ENCODE measurements around the gene KLHL28.

KLHL28 gene

DNA sequence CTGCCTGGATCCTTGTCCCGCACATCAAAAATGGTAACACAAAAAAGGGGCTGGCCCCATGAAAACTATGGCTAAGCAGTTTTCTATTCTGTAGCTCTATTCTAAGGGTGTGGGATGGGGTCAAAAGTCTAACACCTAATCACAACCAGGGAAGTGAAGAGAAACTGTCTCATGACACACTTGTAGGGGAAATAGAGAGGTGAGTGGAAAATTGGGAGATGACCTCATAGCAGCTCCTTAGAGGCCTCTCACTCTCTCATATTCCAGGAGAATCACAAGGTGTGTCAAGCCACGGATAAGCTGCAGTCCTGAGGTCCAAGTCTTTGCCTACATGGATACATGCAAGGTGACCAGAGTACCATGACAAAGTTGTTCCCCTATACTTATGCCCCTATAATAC lies 10.7 kb downstream of the KLHL28 start:
- no peak overlapping the region for H3K27ac Mint-ChIP-seq
- H3K4me3 Mint-ChIP-seq, result no peak overlapping the region
- H3K9me3 Mint-ChIP-seq, result peaks cover 6% of the 10 kb centered on the region
- peaks cover 32% of the 10 kb centered on the region for H3K36me3 Mint-ChIP-seq (ENCODE audit: low read depth)
- DNase-seq (ENCODE audit: low spot score), result no peak
- H3K27me3 Mint-ChIP-seq (ENCODE audit: low read depth), result no peaks in the 10 kb centered on the region
- peaks cover 9% of the 10 kb centered on the region for H3K4me1 Mint-ChIP-seq (ENCODE audit: low read depth)

DNA sequence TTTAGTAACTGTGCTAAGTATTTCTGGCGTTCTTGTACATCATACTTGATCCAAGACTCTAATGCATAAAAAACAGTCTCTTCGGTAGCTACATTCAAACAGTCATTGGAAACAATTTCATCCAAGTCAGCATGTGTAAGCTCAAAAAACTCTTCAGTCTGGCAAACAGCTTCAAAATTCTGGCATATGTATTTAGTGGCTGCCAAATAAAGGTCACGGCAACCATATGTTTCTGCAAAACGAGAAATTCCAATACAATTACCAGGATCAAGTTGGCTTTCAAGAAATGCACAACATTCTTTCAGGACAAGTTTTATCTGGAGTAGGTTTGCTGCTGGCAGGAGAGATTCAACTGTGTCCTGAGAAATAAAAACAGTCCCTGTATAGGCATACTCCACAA lies 16.5 kb downstream of the KLHL28 start:
- Mint-ChIP-seq H3K4me1 (ENCODE audit: low read depth) (peaks cover 21% of the 10 kb centered on the region), H3K27ac (no peak overlapping the region)

DNA sequence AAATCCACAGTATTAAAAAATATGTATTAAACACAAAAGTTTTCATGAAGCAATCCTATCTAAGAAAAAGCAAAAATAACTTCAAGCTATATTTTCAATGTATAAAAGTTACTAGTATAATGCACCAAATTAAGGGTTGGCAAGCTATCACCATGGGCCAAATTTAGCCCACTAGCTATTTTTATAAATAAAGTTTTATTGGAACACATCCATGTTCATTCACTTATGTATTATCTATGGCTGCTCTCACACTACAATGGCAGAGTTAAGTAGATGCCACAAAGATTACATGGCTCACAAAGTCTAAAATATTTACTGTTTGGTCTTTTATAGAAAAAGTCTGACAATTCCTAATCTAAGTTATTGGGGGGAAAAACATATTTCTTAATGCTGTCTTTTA lies 17.6 kb downstream of the KLHL28 start:
- Mint-ChIP-seq H3K4me3 (no peak overlapping the region), H3K27ac (no peak overlapping the region), H3K9me3 (peaks cover 6% of the 10 kb centered on the region), H3K36me3 (ENCODE audit: low read depth) (peaks cover 62% of the 10 kb centered on the region), H3K27me3 (ENCODE audit: low read depth) (no peaks in the 10 kb centered on the region), H3K4me1 (ENCODE audit: low read depth) (peaks cover 22% of the 10 kb centered on the region)
- no peak for DNase-seq (ENCODE audit: low spot score)

More for the DNA sequence above, 16.5 kb downstream of the KLHL28 start:
- no peaks in the 10 kb centered on the region for H3K27me3 Mint-ChIP-seq (ENCODE audit: low read depth)
- no peak overlapping the region for H3K4me3 Mint-ChIP-seq
- H3K9me3 Mint-ChIP-seq, result peaks cover 6% of the 10 kb centered on the region
- DNase-seq (ENCODE audit: low spot score), result no peak
- H3K36me3 Mint-ChIP-seq (ENCODE audit: low read depth), result peaks cover 57% of the 10 kb centered on the region

DNA sequence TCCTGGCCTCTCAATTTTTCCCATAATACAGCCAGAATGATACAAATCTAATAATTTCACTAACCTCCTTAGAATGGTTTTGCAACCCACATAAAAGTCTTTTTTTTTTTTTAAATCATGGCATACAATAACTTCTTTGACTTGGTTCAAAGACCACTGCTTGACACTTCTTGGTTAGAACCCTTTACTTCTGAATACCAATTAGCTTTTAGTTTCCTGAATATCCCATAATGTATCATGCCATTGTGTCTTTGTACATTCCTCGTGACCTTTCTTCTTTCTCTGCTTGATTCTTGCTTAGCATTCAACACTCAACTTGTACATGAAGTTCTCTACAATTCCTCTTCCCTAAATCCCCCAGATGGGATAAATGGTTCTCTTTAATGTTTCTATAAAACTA lies 19.3 kb downstream of the KLHL28 start:
- no peak for DNase-seq (ENCODE audit: low spot score)
- H3K27me3 Mint-ChIP-seq (ENCODE audit: low read depth), result no peaks in the 10 kb centered on the region
- no peak overlapping the region for H3K27ac Mint-ChIP-seq
- no peak overlapping the region for H3K4me3 Mint-ChIP-seq
- H3K36me3 Mint-ChIP-seq (ENCODE audit: low read depth), result peaks cover 66% of the 10 kb centered on the region
- H3K4me1 Mint-ChIP-seq (ENCODE audit: low read depth), result peaks cover 22% of the 10 kb centered on the region
- peaks cover 6% of the 10 kb centered on the region for H3K9me3 Mint-ChIP-seq

DNA sequence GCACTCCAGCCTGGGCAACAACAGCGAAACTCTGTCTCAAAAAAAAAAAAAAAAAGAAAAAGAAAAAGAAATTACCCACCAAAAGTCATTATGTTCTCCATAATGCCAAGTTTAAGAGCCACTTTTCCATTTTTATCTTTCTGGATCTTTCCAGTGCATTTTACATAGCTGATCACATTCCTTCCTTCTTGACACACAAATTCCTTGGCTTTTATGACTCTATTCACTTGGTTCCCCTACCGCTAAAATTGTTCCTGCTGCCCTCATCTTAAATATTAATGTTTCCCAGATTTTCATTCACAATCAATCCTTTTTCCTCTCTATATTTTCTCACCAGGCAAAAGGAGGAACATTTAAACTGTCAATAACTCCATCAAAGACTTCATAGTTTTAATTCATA lies 20.2 kb downstream of the KLHL28 start:
- Mint-ChIP-seq H3K4me3 (peak overlapping the region; percentile 25), H3K36me3 (ENCODE audit: low read depth) (peaks cover 62% of the 10 kb centered on the region), H3K27ac (peak overlapping the region; percentile 60), H3K27me3 (ENCODE audit: low read depth) (no peaks in the 10 kb centered on the region), H3K9me3 (no peaks in the 10 kb centered on the region), H3K4me1 (ENCODE audit: low read depth) (peaks cover 22% of the 10 kb centered on the region)
- no peak for DNase-seq (ENCODE audit: low spot score)

DNA sequence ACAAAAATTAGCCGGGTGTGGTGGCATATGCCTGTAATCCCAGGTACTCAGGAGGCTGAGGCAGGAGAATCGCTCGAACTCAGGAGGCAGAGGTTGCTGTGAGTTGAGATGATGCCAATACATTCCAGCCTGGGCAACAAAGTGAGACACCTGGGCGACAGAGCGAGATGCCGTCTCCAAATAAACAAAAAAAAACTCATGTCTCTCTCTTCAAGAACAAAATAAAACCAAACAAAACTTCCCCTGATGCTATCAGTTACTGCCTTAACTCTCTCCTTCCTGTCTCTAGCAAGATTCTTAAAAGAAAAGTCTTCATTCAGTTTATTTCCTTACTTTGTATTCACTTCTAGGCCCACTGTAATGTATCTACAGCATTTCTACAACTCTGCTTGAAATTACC lies 20.8 kb downstream of the KLHL28 start:
- H3K4me1 Mint-ChIP-seq (ENCODE audit: low read depth), result peaks cover 22% of the 10 kb centered on the region
- H3K4me3 Mint-ChIP-seq, result peak overlapping the region; percentile 55
- no peaks in the 10 kb centered on the region for H3K27me3 Mint-ChIP-seq (ENCODE audit: low read depth)
- H3K36me3 Mint-ChIP-seq (ENCODE audit: low read depth), result peaks cover 68% of the 10 kb centered on the region
- DNase-seq (ENCODE audit: low spot score), result no peak
- H3K9me3 Mint-ChIP-seq, result no peaks in the 10 kb centered on the region
- peak overlapping the region; percentile 81 for H3K27ac Mint-ChIP-seq

DNA sequence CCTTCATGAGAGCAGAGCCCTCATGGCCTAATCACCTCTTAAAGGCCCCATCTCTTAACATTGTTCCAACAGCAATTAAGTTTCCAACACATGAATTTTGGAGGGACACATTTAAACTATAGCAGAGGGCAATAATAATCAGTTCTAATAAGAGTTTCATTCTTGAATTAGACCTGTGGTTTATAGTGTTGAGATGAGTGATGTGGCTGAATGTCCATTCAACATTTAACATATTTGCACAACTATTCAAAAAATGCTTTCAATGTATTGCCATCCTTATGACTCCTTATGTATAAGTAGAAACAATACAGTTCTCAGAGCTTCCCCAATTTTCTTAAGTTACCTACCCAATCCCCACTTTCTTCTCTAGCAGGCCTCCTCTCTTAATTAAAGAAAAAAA lies 21.5 kb downstream of the KLHL28 start:
- Mint-ChIP-seq H3K27ac (peak overlapping the region; percentile 81), H3K4me1 (ENCODE audit: low read depth) (peaks cover 22% of the 10 kb centered on the region), H3K9me3 (no peaks in the 10 kb centered on the region), H3K27me3 (ENCODE audit: low read depth) (no peaks in the 10 kb centered on the region), H3K4me3 (peak overlapping the region; percentile 55), H3K36me3 (ENCODE audit: low read depth) (peaks cover 61% of the 10 kb centered on the region)
- no peak for DNase-seq (ENCODE audit: low spot score)

DNA sequence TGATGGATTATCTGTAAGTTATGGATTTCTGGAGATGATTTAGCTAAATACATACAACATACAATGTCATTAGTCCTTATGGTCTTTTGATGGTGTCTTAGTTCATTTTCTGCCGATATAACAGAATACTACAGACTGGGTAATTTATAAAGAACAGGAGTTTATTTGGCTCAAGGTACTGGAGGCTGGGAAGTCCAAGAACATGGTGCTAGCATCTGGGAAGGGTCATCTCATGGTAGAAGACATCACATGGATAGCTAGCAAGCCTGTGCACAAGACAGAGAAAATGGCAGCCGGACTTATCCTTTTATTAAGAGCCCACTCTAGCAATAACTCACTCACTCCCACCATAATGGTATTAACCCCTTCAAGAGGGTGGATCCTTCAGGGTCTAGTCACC lies 24.2 kb downstream of the KLHL28 start:
- H3K27me3 Mint-ChIP-seq (ENCODE audit: low read depth), result no peaks in the 10 kb centered on the region
- no peaks in the 10 kb centered on the region for H3K9me3 Mint-ChIP-seq
- peaks cover 20% of the 10 kb centered on the region for H3K4me1 Mint-ChIP-seq (ENCODE audit: low read depth)

DNA sequence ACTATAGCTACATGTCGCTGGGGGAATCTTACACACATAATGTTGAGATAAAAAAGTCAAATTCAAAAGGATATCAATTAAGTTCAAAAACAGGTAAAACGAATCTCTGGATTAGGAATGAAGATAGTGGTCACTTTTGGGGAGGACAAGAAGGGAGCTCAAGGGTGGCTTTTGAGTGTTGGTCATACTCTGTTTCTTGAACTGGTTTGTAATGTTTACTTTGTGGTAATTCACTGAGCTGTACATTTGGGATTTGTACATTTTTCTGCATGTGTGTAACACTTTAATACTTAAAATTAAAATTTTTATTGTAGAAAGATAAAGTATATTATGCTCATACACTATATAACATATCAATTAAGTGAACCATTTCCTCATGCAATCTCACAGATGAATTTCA lies 26.6 kb downstream of the KLHL28 start:
- Mint-ChIP-seq H3K36me3 (ENCODE audit: low read depth) (peaks cover 42% of the 10 kb centered on the region), H3K4me1 (ENCODE audit: low read depth) (peaks cover 8% of the 10 kb centered on the region), H3K27ac (no peak overlapping the region), H3K4me3 (no peak overlapping the region), H3K9me3 (no peaks in the 10 kb centered on the region), H3K27me3 (ENCODE audit: low read depth) (no peaks in the 10 kb centered on the region)
- DNase-seq (ENCODE audit: low spot score), result no peak

More for the DNA sequence above, 24.2 kb downstream of the KLHL28 start:
- Mint-ChIP-seq H3K27ac (no peak overlapping the region), H3K36me3 (ENCODE audit: low read depth) (peaks cover 53% of the 10 kb centered on the region), H3K4me3 (no peak overlapping the region)
- no peak for DNase-seq (ENCODE audit: low spot score)

DNA sequence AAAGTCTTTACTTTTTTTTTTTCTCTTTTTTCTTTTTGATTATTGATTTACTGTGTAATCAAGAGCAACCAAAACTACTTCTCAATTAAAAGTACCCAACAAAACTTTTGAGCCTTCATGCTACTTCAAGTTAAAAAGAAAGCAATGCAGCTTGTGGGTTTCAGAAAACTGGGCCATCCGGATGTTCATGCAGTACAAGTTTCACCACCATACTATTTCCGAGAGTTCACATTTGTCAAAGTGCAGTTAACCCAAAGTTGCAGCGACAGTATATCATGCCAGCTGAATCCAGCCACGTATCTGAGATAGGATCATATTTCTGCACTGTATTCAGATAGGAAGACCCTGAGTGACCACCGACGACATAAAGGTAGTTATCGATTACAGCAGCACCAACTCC lies 33.0 kb downstream of the KLHL28 start:
- Mint-ChIP-seq H3K27ac (no peak overlapping the region), H3K4me1 (ENCODE audit: low read depth) (peaks cover 10% of the 10 kb centered on the region), H3K36me3 (ENCODE audit: low read depth) (peaks cover 12% of the 10 kb centered on the region), H3K4me3 (no peak overlapping the region), H3K27me3 (ENCODE audit: low read depth) (no peaks in the 10 kb centered on the region), H3K9me3 (no peaks in the 10 kb centered on the region)
- no peak for DNase-seq (ENCODE audit: low spot score)

DNA sequence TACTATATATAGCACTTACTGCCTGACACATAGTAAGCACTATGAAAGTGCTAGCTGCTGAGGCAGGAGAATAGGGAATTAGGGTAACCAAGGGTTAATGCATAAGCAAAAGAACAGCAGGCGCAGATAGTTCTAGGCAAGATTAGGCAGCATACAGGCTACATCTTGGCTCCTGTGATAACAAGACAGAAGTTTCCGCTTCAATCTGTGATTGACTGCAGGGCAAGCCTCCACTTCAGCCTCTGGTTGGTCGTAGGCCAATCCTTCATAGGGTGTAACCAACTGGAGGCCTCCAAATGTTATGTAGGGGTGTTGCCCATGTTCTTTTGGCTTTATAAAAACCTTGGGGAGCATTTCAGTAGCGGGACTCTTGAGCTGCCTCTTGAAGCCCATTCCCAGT lies 46.9 kb downstream of the KLHL28 start:
- Mint-ChIP-seq H3K4me3 (no peak overlapping the region), H3K27me3 (ENCODE audit: low read depth) (peaks cover 28% of the 10 kb centered on the region)
- DNase-seq (ENCODE audit: low spot score), result no peak

DNA sequence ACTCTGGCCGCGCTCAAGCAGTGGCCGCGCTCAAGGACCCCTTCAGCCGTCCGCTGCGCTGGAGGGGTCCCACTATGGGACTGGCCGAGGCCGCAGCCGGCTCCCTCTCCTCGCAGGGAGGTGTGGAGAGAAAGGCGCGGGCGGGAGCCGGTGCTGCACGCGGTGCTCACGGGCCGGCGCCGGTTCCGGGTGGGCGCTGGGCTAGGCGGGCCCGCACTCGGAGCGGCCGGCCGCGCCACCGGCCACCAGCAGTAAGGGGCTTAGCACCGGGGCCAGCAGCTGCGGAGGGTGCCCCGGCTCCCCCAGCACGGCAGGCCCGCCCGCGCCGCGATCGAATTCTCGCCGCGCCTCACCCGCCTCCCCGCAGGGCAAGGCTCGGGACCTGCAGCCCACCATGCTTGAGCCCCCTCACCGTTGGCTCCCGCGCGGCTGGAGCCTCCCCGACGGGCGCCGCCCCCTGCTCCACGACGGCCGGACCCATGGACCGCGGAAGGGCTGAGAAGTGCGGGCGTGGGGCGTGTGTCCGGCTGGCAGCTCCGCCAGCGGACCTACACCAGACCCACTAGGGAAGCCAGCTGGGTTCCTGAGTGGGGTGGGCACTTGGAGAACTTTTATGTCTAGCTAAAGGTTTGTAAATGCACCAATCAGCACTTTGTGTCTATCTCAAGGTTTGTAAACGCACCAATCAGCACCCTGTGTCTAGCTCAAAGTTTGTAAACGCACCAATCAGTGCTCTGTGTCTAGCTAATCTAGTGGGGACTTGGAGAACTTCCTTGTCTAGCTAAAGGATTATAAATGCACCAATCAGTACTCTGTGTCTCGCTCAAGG lies 49.5 kb downstream of the KLHL28 start:
- no peak for DNase-seq (ENCODE audit: low spot score)
- H3K27ac Mint-ChIP-seq, result no peak overlapping the region
- H3K27me3 Mint-ChIP-seq (ENCODE audit: low read depth), result peaks cover 30% of the 10 kb centered on the region
- peaks cover 2% of the 10 kb centered on the region for H3K36me3 Mint-ChIP-seq (ENCODE audit: low read depth)
- H3K9me3 Mint-ChIP-seq, result peaks cover 6% of the 10 kb centered on the region
- H3K4me3 Mint-ChIP-seq, result peak overlapping the region; percentile 38
- no peaks in the 10 kb centered on the region for H3K4me1 Mint-ChIP-seq (ENCODE audit: low read depth)

More for the DNA sequence above, 46.9 kb downstream of the KLHL28 start:
- Mint-ChIP-seq H3K36me3 (ENCODE audit: low read depth) (peaks cover 2% of the 10 kb centered on the region), H3K4me1 (ENCODE audit: low read depth) (no peaks in the 10 kb centered on the region), H3K9me3 (peaks cover 6% of the 10 kb centered on the region), H3K27ac (no peak overlapping the region)

DNA sequence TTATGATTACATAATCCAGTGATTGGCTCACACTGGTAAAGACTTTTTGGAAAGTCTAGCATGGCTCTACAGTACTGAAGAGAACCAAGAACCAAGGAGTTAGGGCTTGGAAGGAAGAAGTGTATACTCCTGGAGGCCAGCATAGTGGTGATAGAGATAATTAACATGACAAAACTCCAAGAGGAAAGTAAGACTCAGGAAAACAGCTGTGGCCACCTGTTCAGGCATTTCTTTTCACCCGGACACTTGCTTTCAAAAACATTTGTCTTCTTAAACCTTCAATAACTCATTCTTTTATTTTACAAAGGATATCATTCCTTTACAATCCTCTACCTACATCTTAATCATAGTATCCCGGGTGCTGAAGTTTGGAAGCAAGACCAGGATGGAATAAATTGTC lies 50.9 kb downstream of the KLHL28 start:
- H3K4me1 Mint-ChIP-seq (ENCODE audit: low read depth), result no peaks in the 10 kb centered on the region

DNA sequence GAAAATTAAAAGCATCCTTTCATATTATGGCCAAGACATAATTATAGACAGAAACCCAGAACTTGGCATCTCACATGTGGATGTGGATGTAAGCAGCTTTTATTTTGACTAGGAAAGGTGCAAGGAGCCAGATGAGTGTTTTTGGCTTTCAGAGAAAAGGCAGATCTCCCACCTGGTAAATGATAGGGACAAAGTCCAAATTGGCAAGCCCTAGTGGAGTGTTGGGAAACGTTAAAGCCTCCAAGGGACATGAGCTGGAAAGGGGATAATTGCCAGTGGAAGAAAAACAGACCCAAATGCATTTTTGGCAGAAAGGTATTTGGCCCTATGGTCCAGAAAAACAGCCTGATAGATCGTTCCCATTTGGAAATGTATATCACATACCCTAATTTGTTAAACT lies 60.1 kb downstream of the KLHL28 start:
- peaks cover 5% of the 10 kb centered on the region for H3K36me3 Mint-ChIP-seq (ENCODE audit: low read depth)
- no peak overlapping the region for H3K27ac Mint-ChIP-seq
- H3K27me3 Mint-ChIP-seq (ENCODE audit: low read depth), result peaks cover 2% of the 10 kb centered on the region
- H3K4me1 Mint-ChIP-seq (ENCODE audit: low read depth), result peaks cover 12% of the 10 kb centered on the region
- DNase-seq (ENCODE audit: low spot score), result no peak
- H3K9me3 Mint-ChIP-seq, result no peaks in the 10 kb centered on the region
- H3K4me3 Mint-ChIP-seq, result no peak overlapping the region

More for the DNA sequence above, 50.9 kb downstream of the KLHL28 start:
- peaks cover 2% of the 10 kb centered on the region for H3K36me3 Mint-ChIP-seq (ENCODE audit: low read depth)
- H3K4me3 Mint-ChIP-seq, result no peak overlapping the region
- no peak overlapping the region for H3K27ac Mint-ChIP-seq
- DNase-seq (ENCODE audit: low spot score), result no peak
- peaks cover 30% of the 10 kb centered on the region for H3K27me3 Mint-ChIP-seq (ENCODE audit: low read depth)
- H3K9me3 Mint-ChIP-seq, result peaks cover 6% of the 10 kb centered on the region

DNA sequence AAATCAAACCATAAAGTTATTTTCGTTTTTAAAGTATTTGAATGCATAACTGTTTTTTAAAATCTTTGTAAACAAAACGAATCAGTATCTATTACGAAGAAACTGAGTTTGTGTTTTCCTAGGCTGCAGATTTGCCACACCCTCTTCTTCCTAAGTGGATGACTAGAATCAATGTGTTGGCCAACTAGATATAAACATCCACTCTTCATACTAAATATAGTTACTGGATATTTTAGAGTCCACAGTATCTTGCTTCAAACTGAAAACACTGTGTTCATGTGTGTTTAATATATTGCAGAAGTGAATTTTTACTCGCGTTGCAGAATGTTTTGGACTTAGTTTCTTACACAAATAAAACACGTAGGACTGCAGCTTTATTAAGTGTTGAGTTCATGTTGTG lies 63.2 kb downstream of the KLHL28 start:
- peak overlapping the region; percentile 87 for H3K4me3 Mint-ChIP-seq
- peaks cover 12% of the 10 kb centered on the region for H3K4me1 Mint-ChIP-seq (ENCODE audit: low read depth)
- H3K36me3 Mint-ChIP-seq (ENCODE audit: low read depth), result peaks cover 7% of the 10 kb centered on the region
- peaks cover 2% of the 10 kb centered on the region for H3K27me3 Mint-ChIP-seq (ENCODE audit: low read depth)
- no peak for DNase-seq (ENCODE audit: low spot score)
- peak overlapping the region; percentile 85 for H3K27ac Mint-ChIP-seq
- peaks cover 5% of the 10 kb centered on the region for H3K9me3 Mint-ChIP-seq
